ENCODE measurements around the gene GNG14.

- TF ChIP-seq POLR2A (IDR thresholded peaks at IDR 0.05), result no peak
- no peak for TF ChIP-seq CTCF (IDR thresholded peaks at IDR 0.05)
Measured at GRCh38 chr19:12695514-12695913, 7.7 kb downstream of the GNG14 start.
